COLO829 (cell line): Measurements from ENCODE around the gene CACNA2D2.

ENCODE experiments used
- DNase-seq: peaks from one replicate; pipeline ENCODE4 v3.0.0; 2012; ENCODE audit warnings: low spot score

CACNA2D2 gene

GRCh38 chr3:50393061-50393460, 110.4 kb downstream of the CACNA2D2 start:
- no peak for DNase-seq

DNA sequence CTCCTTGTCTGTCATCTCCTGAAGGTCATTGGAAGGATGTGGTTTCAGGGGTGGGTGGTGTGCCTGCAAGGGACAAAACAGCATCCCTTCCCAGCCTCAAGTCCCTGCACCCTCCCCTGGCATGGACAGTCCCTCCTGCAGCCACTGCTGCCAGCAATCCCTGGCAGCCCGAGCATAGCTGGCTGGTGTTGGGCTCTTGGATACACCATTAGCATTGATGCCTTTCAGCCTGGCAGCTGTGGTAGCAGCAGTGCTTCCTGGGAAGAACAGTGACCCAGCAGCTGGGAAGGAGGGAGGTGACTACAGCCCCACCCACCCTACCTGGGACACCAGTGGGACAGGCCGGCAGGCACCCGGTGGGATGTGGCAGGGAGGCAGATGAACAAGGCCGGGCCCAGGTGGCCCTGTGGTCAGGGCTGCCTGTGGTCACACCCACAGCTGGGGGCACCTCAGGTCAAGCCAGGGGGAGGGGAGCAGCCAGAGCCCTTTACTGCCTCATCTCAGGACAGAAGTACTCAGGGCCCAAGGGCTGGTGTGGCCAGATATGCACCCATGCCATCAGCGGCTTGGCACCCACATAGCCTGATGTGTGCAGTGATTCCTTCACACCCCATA, 111.2 kb downstream of the CACNA2D2 start:
- no peak for DNase-seq

DNA sequence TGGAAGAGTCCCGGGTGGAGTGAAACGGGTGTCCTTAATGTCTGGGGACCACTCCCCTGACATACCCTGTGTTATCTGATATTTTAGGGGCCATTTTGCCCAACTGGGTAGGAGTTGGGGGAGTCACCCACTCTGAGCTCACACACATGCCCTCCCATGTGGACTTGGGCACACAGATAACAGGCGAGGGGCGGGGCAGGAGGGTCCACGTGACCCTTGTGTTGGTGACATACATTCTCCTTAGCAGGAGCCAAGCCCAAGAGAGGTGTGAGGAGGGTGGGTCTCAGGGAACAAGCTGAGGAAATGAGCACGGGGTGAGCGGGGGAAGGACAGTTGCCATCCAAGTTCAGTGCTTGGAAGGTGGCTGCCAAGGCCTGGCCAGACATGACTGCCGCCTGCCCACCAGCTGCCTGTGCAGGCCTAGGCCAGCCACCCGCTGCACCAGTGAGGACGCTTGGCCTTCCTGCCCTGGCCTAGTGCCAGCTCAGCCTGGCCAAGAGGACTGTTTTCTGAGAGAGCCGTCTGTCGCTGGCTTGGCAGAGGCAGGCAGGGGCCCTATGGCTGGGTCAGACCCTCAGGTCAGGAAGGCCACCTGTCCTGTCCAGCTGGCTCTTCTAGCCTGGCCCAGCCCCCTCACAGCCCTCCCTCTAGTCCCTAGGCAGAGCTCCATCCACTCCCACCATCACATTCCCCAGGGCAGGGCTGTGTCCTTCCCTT, 112.8 kb downstream of the CACNA2D2 start:
- no peak for DNase-seq

DNA sequence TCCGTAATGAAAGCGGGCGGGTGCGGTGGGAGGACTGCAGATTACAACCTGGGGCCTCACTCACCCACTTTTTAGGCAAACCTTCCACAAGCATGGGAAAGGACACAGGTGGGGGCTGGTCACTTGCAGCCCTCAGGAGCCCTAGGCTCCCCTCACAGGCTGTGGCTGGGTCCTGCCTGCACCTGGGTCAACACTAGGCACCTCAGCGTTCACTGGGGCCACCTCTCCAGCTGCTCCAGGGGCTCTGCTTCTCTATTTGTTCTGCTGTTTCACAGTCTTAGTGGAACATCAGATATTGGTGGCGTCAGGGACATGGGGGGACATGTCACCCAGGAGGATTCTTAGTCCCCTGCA, 114.0 kb downstream of the CACNA2D2 start:
- no peak for DNase-seq

DNA sequence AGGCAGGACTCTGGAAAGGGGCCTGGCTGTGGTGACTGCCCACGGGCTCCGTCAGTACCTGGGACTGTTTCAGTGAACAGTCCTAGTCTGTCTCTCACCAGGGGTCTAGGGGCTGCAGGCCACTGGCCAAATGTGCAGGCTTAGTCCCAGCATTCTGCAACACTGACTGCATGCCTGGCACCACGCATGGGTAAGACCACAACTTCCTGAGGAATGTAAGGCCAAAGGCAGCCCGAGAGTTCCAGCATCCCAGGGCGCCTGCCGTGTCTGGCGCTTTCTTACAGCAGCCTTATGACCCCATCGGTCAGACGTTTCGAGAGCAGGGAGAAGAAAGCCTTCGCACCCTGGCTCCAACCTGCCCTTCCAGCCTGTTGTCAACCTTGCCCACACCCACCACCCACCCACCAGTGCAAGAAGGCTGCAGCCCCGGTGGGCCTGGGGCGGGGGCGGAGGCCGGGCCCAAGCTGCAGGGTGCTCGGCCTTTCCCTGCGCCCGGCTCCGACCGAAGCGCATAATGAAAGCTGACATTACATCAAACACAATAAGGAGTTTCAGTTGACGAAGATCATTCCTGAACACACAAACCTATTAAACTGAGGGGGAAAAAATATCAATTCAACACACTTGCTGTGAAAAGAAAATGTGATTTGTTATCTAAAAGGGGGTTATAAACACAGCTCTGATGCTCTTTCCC, 114.6 kb downstream of the CACNA2D2 start:
- no peak for DNase-seq

DNA sequence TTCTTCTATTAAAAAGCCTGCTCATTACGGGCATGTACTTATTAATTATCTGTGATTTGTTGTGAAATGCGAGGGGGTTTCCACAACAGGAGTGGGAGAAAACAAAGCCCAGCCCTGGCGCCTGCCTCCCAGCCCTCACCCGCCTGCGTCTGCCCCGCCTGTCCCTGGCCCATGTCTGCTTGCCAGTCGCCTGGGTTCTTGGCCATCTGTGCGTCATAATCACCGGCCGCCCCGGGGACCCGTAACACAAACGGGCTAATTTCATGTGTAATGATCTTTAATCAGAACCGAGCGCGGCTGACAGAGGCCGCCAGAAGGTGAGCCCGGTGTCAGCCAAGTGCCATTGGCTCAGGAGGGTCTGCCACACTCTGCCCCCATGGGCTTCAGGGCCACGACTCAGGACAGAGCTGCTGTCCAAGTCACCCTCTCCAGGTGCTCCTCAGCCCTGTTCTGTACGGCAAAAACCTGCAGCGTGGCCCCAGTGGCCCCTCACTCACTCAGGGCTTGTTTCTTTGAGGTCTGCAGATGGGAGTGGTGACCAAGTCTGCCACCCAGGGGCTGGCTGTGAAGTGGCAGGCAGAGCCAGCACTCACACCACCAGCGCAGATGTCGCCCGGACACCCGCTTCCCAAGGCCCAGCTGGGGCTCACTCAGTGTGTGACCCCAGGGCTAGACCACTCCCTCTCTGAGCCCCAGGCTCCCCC, 115.3 kb downstream of the CACNA2D2 start:
- DNase-seq = no peak

DNA sequence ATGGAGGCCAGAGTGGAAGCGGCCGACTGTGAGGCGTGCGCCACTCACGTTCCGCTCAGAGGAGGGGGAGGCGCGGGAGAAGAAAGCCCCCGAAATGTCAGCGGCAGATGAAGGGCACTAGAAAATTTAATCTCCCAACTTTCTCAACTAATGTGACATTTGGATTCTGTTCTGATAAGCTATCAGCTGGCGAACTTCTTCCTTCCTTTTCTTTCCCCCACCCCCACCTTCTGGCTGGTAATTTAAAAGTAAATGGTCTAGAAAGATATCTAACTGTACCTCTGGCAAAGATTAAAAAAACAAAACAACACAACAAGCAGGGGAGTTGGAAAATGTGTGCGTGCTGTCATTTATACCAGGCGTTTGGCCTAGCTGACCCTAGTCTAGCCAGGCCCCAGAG, 117.7 kb downstream of the CACNA2D2 start:
- DNase-seq = no peak

DNA sequence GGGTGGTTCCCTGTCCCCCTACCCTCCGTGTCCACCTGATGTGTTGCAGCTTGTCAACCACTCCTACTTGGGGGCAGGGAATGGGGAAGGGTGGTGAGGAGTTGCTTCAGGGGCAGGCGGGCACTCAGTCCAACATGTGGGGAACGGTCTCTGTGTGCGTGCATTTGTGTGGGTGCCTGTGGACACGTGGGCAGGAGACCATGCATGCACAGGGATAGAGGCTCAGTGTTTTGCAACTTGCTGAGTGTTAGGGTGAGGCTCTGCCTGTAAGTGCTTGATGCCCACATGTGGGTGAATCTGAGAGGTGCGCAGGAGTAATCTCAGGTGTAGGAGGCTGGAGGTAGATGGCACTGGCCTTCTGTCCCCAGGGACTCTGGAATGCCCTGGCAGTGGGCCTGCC, 119.7 kb downstream of the CACNA2D2 start:
- DNase-seq = no peak

- DNase-seq = no peak
Measured at GRCh38 chr3:50382722-50383121, 120.7 kb downstream of the CACNA2D2 start.

DNA sequence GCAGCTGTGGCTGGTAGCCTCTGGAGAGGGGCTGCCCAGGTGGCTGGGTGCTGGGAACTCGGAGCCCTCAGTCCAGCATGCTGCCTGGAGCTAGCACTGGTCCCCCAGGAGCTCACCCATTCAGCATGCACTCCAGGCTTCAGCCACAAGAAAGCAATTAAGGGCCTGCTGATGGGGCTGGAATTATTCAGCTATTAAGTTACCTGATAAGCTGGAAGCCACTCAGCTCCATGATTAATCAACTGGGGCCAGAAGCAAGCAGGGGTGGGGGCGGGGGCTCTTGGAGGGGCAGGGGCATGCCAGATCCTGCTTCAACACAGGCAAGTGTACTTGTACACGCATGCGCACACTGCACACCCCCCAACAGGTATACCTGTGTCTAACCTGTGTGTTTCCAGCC, 122.1 kb downstream of the CACNA2D2 start:
- DNase-seq = no peak

GRCh38 chr3:50380405-50381085, 122.9 kb downstream of the CACNA2D2 start:
- DNase-seq = no peak

DNA sequence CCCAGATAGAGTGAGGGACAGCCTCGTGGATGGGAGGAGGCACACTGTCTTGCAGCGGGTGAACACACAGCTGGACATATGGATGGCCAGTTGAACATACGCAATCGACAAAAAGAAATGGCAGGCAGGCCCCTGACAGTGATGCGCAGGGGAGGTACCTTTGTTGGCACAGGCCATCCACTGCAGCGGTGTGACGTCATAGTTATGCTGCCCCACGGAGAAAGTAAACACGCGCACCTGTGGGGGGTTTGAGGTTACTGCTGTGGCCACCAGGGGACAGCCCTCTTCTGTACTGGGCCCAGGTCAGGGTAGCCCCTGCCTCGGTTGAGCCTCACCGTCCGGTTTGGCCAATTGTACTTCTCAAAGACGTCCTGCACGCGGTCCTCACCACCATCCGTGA, 124.7 kb downstream of the CACNA2D2 start:
- no peak for DNase-seq

DNA sequence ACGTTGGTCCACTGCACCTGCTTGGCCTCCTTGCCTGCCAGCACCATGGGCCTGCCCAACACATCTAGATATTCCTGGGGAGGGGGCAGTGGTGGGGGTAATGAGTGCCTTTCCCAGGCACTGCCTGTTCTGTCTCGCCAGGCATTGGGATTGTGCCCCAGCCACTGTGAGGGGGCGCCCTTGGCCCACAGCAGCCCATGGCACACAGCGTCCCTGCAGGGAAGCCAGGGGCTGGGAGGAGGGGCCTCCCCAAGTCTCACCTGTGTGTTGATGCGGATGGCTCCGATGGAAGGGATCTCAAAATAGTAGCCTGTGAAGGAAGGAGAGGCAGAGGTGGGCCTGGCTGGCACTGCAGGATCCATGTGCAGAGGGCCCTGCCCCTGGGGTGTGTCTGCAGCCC, 125.4 kb downstream of the CACNA2D2 start:
- DNase-seq = no peak

DNA sequence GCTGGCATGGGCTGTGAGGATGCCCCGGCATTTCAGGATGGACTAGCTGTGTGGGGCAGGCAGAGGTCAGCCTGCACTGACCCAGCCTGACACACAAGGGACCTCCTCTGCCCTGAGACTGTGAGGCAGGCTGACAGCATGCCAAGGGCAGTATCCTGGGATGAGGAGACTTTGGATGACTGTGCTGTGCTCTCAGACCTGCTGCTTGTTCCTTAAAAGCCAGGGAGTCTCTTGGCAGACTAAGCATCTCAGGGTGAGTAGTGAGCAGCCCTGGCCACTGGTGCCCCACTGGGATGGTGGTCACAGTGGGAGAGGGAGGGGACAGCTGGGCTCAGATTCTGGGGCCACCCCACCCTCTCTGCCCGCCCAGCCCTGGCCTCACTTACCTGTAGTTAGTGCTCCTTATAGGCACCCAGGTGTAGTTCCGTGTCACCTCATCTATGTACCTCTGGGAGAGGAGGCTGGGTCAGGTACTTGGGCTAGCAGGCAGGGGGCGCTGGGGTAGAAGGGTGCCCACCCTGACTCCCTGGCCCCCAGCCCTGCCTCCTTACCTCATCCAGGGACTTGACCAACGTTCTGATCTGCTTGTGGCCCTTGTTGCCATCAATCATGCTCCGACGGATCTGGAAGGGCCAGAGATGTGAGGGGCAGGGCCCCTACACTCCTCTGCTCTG, 128.0 kb downstream of the CACNA2D2 start:
- DNase-seq = no peak

DNA sequence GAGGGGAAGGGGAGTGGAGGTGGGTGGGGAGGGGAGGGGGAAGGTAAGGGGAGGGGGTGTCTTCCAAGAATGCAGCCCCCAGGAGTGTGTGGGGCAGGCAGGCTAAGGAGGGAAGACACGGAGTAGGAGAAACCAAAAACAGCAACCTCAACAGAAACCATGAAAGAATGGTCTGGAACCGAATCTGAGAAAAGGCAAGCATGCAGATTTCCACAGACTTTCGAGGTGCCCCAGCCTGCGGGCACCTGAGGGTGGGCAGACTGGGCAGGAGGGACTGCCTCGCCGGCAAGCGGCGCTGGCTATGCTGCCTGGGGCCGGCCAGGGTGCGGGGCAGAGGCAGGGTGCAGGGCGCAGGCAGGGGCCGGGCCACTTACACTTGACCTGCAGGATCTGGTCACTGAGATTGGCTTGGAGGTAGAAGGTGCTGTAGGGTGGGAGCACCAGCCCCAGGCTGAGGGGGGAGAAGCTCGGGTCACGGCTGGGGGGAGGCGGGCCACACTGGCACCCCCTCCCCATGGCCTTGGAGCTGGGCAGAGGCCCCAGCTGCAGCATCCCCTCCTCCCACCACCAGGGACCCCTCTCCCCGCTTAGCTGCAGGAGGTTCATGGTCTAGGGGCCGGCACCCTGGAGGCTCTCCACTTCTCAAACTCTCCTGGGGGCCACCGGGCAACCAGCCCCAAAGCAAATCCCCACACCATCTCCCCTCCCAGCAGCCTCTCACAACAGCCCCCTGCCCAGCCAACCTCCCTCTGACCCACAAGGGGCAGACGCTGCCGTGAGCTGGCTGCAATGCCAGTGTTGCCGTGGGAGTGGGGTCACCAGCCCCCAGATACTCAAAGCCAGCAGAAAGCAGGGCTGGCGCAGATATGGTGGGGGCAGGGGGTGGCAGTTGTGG, 128.8 kb downstream of the CACNA2D2 start:
- no peak for DNase-seq

DNA sequence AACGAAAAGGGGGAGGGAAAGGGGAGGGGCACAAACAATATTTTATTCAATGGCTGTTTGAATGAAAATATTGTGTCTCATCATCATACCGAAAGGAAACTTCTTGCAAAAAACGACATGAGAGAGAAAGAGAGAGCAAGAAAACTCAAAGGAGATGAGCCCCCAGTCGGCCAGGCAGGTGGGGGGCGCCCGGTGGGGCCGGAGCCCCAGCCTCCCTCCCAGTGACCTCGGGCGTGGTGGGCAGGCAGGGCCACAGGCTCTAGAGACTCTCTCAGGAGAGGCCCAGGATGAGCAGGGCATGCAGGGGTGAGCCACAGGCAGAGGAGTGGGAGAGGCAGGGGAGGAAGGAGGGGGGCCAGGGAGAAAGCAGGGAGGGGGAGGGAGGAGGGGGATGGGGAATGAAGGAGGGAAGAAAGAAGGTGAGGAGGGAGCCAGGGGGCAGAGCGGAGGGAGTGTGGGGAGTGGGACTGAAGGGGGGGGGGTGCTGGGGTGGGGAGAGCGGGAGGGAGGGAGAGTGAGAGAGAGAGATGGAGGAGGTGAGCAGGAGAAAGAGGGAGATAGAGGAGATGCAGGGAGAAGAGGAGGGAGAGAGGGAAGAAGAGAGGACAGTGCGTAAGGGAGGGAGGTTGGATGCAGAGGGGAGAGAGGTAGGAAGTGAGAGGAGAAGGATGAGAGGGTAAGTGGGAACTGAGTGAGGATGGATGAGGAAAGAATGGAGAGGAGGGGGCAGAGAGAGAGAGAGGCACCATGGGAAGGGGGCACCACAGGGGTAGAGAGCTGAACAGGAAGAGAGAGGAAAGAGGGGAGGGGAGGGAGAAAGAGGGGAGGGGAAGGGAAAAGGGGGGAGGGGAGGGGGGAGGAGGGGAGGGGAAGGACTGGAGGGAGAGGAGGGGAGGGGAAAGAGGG, 130.0 kb downstream of the CACNA2D2 start:
- no peak for DNase-seq

GRCh38 chr3:50372349-50372748, 131.1 kb downstream of the CACNA2D2 start:
- DNase-seq = no peak

GRCh38 chr3:50371133-50371685, 132.2 kb downstream of the CACNA2D2 start:
- DNase-seq = no peak

- peak; percentile 33 for DNase-seq
Measured at GRCh38 chr3:50370594-50370993, 132.8 kb downstream of the CACNA2D2 start.
